CD4-positive, alpha-beta memory T cell (primary cell): ENCODE results near the gene CUL4A. TPM values are rescaled to one million over a fixed set of nuclear protein-coding genes. Genes with fewer than 3 reads are reported as not detected.

Experiments
- CTCF ChIA-PET: fragments of 350-600 bp; sonication (Branson Sonifier 250); formaldehyde crosslinking; loops from one replicate; lab custom pipeline; 2021; ENCODE audit warnings: inconsistent platforms; ENCODE audit not compliant: partially characterized antibody; lab: Charles Lee
- POLR2A ChIA-PET: fragments of 350-600 bp; sonication (Branson Sonifier 250); formaldehyde crosslinking; loops from one replicate; lab custom pipeline; 2021; ENCODE audit not compliant: partially characterized antibody; lab: Charles Lee
- DNase-seq, 5 donors: peaks; one replicate each; pipeline versions ENCODE4 v3.0.0 to v3.0.0-alpha.2; 2020 to 2022; ENCODE audit warnings: mixed read lengths in 1 of 5
- H3K27ac ChIP-seq: one replicate; pipeline ENCODE4 v1.7.0; 2013; ENCODE audit warnings: low read depth, low read length
- H3K27me3 ChIP-seq: 2 replicates; pipeline ENCODE4 v1.7.0; 2013; ENCODE audit warnings: mild to moderate bottlenecking, low read length, moderate library complexity; ENCODE audit not compliant: insufficient read depth
- H3K36me3 ChIP-seq: 2 replicates; pipeline ENCODE4 v1.7.0; 2013; ENCODE audit warnings: mild to moderate bottlenecking, low read length, moderate library complexity; ENCODE audit not compliant: insufficient read depth
- H3K4me1 ChIP-seq: 2 replicates; pipeline ENCODE4 v1.7.0; 2013; ENCODE audit warnings: mild to moderate bottlenecking, low read length, moderate library complexity; ENCODE audit not compliant: insufficient read depth
- H3K4me3 ChIP-seq, 2 donors: one replicate each; pipeline ENCODE4 v1.7.0; 2013; ENCODE audit warnings: low read length in 2 of 2, mild to moderate bottlenecking in 1 of 2
- H3K9me3 ChIP-seq, 2 donors: one replicate each; pipeline ENCODE4 v1.7.0; 2013; ENCODE audit warnings: low read length in 2 of 2, control low read depth in 1 of 2; ENCODE audit not compliant: control insufficient read depth in 1 of 2
- H3K27ac Mint-ChIP-seq, 7 donors: one replicate each; pipeline ENCODE4 v1.8.0; 2020 to 2021; ENCODE audit warnings: mixed read lengths in 7 of 7, mild to moderate bottlenecking in 6 of 7, inconsistent platforms in 3 of 7, moderate library complexity in 3 of 7
- H3K27me3 Mint-ChIP-seq, 2 donors: one replicate each; pipeline ENCODE4 v1.8.0; 2020 to 2021; ENCODE audit warnings: mixed read lengths in 2 of 2
- H3K36me3 Mint-ChIP-seq, 2 donors: one replicate each; pipeline ENCODE4 v1.8.0; 2020 to 2021; ENCODE audit warnings: mixed read lengths in 2 of 2, inconsistent platforms in 1 of 2, mild to moderate bottlenecking in 1 of 2
- H3K4me1 Mint-ChIP-seq, 4 donors: one replicate each; pipeline ENCODE4 v1.8.0; 2020 to 2021; ENCODE audit warnings: mixed read lengths in 4 of 4, mild to moderate bottlenecking in 1 of 4
- H3K4me3 Mint-ChIP-seq, 8 donors: one replicate each; pipeline ENCODE4 v1.8.0; 2020 to 2021; ENCODE audit warnings: mixed read lengths in 8 of 8, mild to moderate bottlenecking in 7 of 8, moderate library complexity in 6 of 8, inconsistent platforms in 3 of 8
- H3K9me3 Mint-ChIP-seq, 8 donors: one replicate each; pipeline ENCODE4 v1.8.0; 2020 to 2021; ENCODE audit warnings: mixed read lengths in 8 of 8, mild to moderate bottlenecking in 5 of 8, inconsistent platforms in 3 of 8, moderate library complexity in 1 of 8
- intact Hi-C: fragments of 100-400 bp; cut with micrococcal nuclease; formaldehyde crosslinking; loops from one replicate; pipeline ENCODE4 v1.15.1; 2023
- polyA plus RNA-seq, 2 donors: library from polyadenylated mRNA; unstranded; fragments of 300-500 nt; fragmentation: Illumina TruSeq; gene quantifications; one replicate each; pipeline ENCODE4 v1.2.3, GENCODE V29; 2021
- total RNA-seq, 2 experiments: library from RNA; stranded (reverse); gene quantifications; one replicate each; pipeline ENCODE4 v1.2.3, GENCODE V29; 2021

Gene CUL4A
- total and polyA plus RNA-seq, 4 experiments from 2014 or later, result 59.8 to 80.0 (median 74.2) TPM

DNA sequence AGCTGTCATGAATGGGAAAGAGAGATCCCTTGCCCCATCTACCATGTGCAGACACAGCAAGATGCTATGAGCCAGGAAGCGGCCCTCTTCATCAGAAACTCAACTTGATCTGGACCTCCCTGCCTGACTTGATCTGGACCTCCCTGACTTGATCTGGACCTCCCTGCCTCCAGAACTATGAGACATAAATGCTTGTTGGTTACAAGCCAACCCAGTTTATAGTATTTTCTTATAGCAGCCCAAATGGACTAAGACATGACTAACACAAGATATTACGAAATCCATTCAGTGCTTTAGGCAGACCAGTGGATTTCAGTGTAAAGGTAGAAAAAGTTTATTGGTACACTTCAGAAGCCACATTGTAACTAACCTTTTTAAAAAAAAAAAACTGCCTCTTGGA lies 16.5 kb upstream of the CUL4A start:
- POLR2A ChIA-PET, result no interaction called here

DNA sequence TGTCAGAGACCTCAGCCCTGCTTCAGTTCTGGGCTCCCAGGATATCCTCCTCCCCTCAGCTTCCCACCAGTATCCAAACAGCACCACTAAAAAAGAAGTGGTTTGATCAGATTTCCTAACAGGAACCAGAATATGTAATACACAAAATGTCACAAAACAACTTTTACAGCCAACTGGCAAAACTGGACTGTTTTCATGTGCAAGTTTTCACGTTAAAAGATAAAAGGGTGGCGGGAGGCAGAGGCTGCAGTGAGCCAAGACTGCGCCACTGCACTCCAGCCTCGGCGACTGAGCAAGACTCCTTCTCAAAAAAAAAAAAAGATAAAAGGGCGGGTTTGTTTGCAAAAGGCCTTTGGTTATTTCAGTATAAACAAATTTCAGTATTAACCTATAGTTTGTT lies 14.1 kb upstream of the CUL4A start:
- no peak overlapping the region for H3K4me3 Mint-ChIP-seq
- H3K27me3 ChIP-seq, result no peaks in the 10 kb centered on the region
- ChIA-PET CTCF (no interaction called here), POLR2A (no interaction called here)
- no peaks in the 10 kb centered on the region for H3K9me3 Mint-ChIP-seq
- no peaks in the 10 kb centered on the region for H3K4me1 ChIP-seq
- no peak overlapping the region for H3K27ac Mint-ChIP-seq
- H3K4me1 Mint-ChIP-seq, result peaks cover 0 to 5% (median 1%) of the 10 kb centered on the region in 4 donors
- H3K27me3 Mint-ChIP-seq, result no peaks in the 10 kb centered on the region
- H3K36me3 Mint-ChIP-seq, result peaks cover 51 to 79% of the 10 kb centered on the region in 2 donors
- H3K9me3 ChIP-seq, result no peaks in the 10 kb centered on the region
- intact Hi-C loops, result no loop called here
- H3K27ac ChIP-seq, result no peak overlapping the region
- peaks cover 75% of the 10 kb centered on the region for H3K36me3 ChIP-seq
- DNase-seq, result no peak
- no peak overlapping the region for H3K4me3 ChIP-seq

More for the DNA sequence above, 16.5 kb upstream of the CUL4A start:
- no peaks in the 10 kb centered on the region for H3K27me3 ChIP-seq
- H3K4me1 Mint-ChIP-seq, result peaks cover under 1 to 11% (median 5%) of the 10 kb centered on the region in 4 donors
- intact Hi-C loops, result no loop called here
- H3K36me3 ChIP-seq, result peaks cover 73% of the 10 kb centered on the region
- peaks cover 65 to 78% of the 10 kb centered on the region in 2 donors for H3K36me3 Mint-ChIP-seq
- no peak overlapping the region for H3K4me3 Mint-ChIP-seq
- H3K4me1 ChIP-seq, result no peaks in the 10 kb centered on the region
- no peak for DNase-seq
- H3K27me3 Mint-ChIP-seq, result no peaks in the 10 kb centered on the region
- no peak overlapping the region for H3K27ac ChIP-seq
- H3K9me3 ChIP-seq, result no peaks in the 10 kb centered on the region
- H3K9me3 Mint-ChIP-seq, result no peaks in the 10 kb centered on the region
- CTCF ChIA-PET, result no interaction called here
- H3K4me3 ChIP-seq, result no peak overlapping the region
- H3K27ac Mint-ChIP-seq, result peak overlapping the region in 1 of 7 donors; percentile 60

DNA sequence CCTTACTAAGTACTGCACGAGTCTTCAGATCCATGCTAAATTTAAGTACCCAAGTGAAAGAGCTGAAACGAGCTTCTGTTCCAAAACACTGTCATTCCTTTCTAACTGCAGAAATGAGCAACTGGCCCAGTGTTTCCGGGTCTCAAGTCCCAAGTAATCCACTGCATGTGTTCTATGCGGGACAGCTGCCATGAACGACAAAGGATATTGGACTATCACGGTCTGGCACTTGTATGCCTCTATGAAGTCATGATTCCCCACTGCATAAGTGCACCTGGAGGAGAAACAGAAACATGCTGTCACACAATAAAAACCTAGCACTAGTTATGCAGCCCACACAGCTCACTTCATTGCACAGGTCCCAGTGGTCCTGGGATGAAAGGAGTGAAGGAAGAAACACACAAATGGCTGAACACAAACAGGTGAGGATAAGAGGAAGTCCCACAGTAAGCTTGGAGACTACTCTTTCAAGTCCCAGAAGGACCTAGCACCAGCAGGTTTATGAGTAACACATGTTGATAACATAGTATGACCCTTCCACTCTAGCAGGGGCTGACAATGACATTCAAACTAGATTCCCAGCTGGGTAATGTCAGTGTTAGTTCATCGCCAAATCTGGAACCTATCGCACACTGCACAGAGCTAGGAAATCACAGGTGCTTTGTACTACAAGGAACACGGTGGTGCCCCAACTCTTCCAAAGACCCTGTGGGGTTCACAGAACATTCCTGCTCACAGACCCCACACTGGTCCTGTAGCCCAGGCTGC lies 12.3 kb upstream of the CUL4A start:
- no peaks in the 10 kb centered on the region for H3K27me3 Mint-ChIP-seq
- H3K27me3 ChIP-seq, result no peaks in the 10 kb centered on the region
- no peak for DNase-seq
- H3K9me3 Mint-ChIP-seq, result no peaks in the 10 kb centered on the region
- ChIA-PET CTCF (no interaction called here), POLR2A (interaction anchor here (1.1 to 1.9 kb wide), 2 partner anchors 11 to 13 kb away, joined by 3 to 5 read pairs; partner anchors contain the start of genes CUL4A and PCID2)
- peaks cover 49 to 74% of the 10 kb centered on the region in 2 donors for H3K36me3 Mint-ChIP-seq
- no peak overlapping the region for H3K27ac Mint-ChIP-seq
- H3K27ac ChIP-seq, result no peak overlapping the region
- no peaks in the 10 kb centered on the region for H3K9me3 ChIP-seq
- peaks cover 3% of the 10 kb centered on the region for H3K4me1 ChIP-seq
- H3K4me3 Mint-ChIP-seq, result no peak overlapping the region
- intact Hi-C loops, result no loop called here
- peaks cover 5 to 8% (median 6%) of the 10 kb centered on the region in 4 donors for H3K4me1 Mint-ChIP-seq
- peaks cover 70% of the 10 kb centered on the region for H3K36me3 ChIP-seq
- H3K4me3 ChIP-seq, result no peak overlapping the region

DNA sequence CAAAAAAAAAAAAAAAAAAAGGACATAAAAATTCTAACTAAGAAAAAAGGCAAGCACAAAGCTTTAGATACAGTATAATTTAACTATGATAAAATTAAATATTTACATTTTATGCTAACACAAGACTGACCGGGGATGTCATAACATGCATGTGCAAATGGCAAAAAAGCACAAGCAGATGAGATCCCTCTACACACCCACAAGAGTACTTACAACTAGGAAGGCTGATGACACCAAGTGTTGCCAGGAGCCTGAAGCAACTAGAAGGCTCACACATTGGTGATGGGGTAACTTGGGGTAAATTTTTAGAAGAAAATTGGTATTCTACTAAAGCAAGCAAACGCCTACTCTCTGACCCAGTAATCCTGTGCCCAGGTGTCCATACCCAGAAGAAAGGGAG lies 7.6 kb upstream of the CUL4A start:
- no peak overlapping the region for H3K4me3 Mint-ChIP-seq
- H3K27me3 Mint-ChIP-seq, result no peaks in the 10 kb centered on the region
- Histone ChIP-seq H3K36me3 (peaks cover 37% of the 10 kb centered on the region), H3K4me1 (peaks cover 48% of the 10 kb centered on the region), H3K27ac (no peak overlapping the region), H3K4me3 (no peak overlapping the region), H3K9me3 (no peaks in the 10 kb centered on the region), H3K27me3 (no peaks in the 10 kb centered on the region)
- no peak for DNase-seq
- intact Hi-C loops, result no loop called here
- CTCF ChIA-PET, result no interaction called here
- peaks cover 37 to 54% (median 46%) of the 10 kb centered on the region in 4 donors for H3K4me1 Mint-ChIP-seq
- H3K36me3 Mint-ChIP-seq, result peaks cover 35 to 59% of the 10 kb centered on the region in 2 donors
- H3K9me3 Mint-ChIP-seq, result no peaks in the 10 kb centered on the region
- peak overlapping the region in 1 of 7 donors; percentile 88 for H3K27ac Mint-ChIP-seq
- POLR2A ChIA-PET, result no interaction called here

DNA sequence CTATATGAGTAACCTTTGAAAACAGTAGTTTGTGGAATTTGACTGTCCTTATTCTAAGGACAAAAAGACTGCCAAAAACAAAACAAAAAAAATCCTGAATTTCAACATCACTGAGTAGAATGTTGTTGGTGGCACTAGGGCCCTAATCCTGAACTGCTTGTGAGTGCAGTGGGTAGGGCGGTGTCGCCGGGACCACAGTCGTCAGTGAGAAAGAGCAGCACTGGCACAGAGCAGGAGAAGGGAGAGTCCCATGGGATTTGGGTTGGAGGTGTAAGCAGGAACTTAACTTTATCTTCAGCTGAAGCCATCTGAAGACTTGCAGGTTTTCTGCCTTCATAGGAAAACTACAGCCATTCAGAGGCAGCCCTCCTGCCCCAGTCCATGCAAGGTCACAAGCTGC lies 6.5 kb upstream of the CUL4A start:
- peak overlapping the region in 4 of 7 donors; percentile 16 to 67 (median 64) for H3K27ac Mint-ChIP-seq
- POLR2A ChIA-PET, result no interaction called here
- Histone ChIP-seq H3K4me1 (peaks cover 59% of the 10 kb centered on the region), H3K27ac (no peak overlapping the region), H3K4me3 (no peak overlapping the region), H3K9me3 (no peaks in the 10 kb centered on the region), H3K36me3 (peaks cover 26% of the 10 kb centered on the region), H3K27me3 (no peaks in the 10 kb centered on the region)
- peak overlapping the region in 2 of 8 donors; percentile 14 to 39 for H3K4me3 Mint-ChIP-seq
- peaks cover 44 to 65% (median 56%) of the 10 kb centered on the region in 4 donors for H3K4me1 Mint-ChIP-seq
- CTCF ChIA-PET, result no interaction called here
- DNase-seq, result no peak
- H3K27me3 Mint-ChIP-seq, result no peaks in the 10 kb centered on the region
- H3K36me3 Mint-ChIP-seq, result peaks cover 27 to 53% of the 10 kb centered on the region in 2 donors
- intact Hi-C loops, result no loop called here
- H3K9me3 Mint-ChIP-seq, result no peaks in the 10 kb centered on the region

DNA sequence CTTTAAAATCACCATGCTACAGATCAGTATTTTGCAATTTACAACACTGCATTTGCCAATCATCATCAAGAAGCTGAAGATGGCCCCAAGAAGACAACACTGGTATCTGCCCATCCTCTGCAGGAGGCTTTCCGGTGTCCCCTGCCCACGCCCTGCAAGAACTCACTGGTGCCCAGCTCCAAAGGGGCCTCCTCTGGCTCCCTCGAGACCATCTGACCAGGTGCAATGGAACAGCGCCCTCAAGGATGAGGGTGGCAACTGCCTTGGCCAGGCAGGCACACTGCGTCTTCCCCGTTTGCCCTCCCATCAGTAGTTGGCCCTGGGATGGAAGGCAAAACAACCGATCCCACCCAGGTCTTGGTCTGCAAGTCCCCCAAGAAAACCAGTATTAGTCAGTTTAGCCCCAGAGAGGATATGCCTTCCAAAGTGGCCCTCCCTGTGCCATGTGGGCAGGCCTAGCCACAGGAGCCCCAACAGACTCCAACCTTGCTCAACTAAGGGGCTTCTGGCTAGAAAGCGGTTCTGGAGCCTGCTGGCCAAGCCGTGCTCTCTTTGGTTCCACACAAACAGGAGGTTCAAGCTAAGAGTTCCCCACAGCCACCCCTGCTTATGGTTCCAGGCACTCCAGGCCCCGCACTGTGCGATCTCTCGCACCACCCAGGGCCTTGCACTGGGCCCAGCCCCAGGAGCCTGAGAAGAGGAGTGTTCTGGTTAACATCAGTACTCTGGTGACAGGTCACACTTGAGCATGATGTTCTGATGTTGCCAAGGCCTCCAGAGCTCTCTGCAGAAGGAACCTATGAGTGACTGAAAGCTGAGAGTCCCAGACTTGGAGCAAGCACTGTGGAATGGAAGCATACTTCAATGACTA lies 5.7 kb upstream of the CUL4A start:
- H3K4me3 Mint-ChIP-seq, result peak overlapping the region in 1 of 8 donors; percentile 18
- H3K36me3 Mint-ChIP-seq, result peaks cover 23 to 50% of the 10 kb centered on the region in 2 donors
- intact Hi-C loops, result no loop called here
- H3K27me3 Mint-ChIP-seq, result no peaks in the 10 kb centered on the region
- no peak for DNase-seq
- peaks cover 44 to 66% (median 57%) of the 10 kb centered on the region in 4 donors for H3K4me1 Mint-ChIP-seq
- Histone ChIP-seq H3K27me3 (no peaks in the 10 kb centered on the region), H3K36me3 (peaks cover 23% of the 10 kb centered on the region), H3K27ac (no peak overlapping the region), H3K9me3 (no peaks in the 10 kb centered on the region), H3K4me1 (peaks cover 59% of the 10 kb centered on the region), H3K4me3 (no peak overlapping the region)
- peak overlapping the region in 5 of 7 donors; percentile 35 to 85 (median 63) for H3K27ac Mint-ChIP-seq
- no peaks in the 10 kb centered on the region for H3K9me3 Mint-ChIP-seq
- ChIA-PET POLR2A (no interaction called here), CTCF (no interaction called here)

DNA sequence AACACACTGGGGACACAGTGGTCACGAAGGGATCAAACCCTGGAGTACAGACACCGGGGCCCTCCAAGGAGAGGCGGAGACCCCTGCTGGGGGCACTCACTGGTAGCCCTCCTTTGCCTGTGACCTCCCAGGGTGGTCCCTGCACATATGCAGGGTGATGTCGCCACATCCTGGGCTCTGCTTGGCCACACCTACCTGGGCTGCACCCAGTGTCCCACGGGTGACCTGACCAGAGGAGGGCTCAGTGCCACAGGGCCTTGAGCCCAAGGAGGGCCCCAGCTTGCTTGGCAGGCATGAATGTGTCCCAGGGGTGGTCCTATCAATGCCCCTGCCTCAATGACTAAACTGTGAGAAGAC lies 5.1 kb upstream of the CUL4A start:
- no peaks in the 10 kb centered on the region for H3K9me3 ChIP-seq
- peaks cover 17% of the 10 kb centered on the region for H3K36me3 ChIP-seq
- no peaks in the 10 kb centered on the region for H3K9me3 Mint-ChIP-seq
- H3K4me3 ChIP-seq, result no peak overlapping the region
- DNase-seq, result no peak
- intact Hi-C loops, result no loop called here
- no peaks in the 10 kb centered on the region for H3K27me3 Mint-ChIP-seq
- no peak overlapping the region for H3K27ac Mint-ChIP-seq
- CTCF ChIA-PET, result no interaction called here
- peaks cover 59% of the 10 kb centered on the region for H3K4me1 ChIP-seq
- peaks cover 44 to 66% (median 57%) of the 10 kb centered on the region in 4 donors for H3K4me1 Mint-ChIP-seq
- H3K27me3 ChIP-seq, result no peaks in the 10 kb centered on the region
- H3K4me3 Mint-ChIP-seq, result no peak overlapping the region
- H3K27ac ChIP-seq, result no peak overlapping the region
- POLR2A ChIA-PET, result no interaction called here
- peaks cover 23 to 44% of the 10 kb centered on the region in 2 donors for H3K36me3 Mint-ChIP-seq
